ENCODE measurements around the gene RNF31. TPM values are rescaled to one million over a fixed set of nuclear protein-coding genes. Genes with fewer than 3 reads are reported as not detected.
A peak's percentile ranks its signal among the peaks of the same experiment; 100 is the strongest.

Gene RNF31
- 10 to 100 TPM; 19.0 to 38.9 (median 32.0) TPM for total RNA-seq

DNA sequence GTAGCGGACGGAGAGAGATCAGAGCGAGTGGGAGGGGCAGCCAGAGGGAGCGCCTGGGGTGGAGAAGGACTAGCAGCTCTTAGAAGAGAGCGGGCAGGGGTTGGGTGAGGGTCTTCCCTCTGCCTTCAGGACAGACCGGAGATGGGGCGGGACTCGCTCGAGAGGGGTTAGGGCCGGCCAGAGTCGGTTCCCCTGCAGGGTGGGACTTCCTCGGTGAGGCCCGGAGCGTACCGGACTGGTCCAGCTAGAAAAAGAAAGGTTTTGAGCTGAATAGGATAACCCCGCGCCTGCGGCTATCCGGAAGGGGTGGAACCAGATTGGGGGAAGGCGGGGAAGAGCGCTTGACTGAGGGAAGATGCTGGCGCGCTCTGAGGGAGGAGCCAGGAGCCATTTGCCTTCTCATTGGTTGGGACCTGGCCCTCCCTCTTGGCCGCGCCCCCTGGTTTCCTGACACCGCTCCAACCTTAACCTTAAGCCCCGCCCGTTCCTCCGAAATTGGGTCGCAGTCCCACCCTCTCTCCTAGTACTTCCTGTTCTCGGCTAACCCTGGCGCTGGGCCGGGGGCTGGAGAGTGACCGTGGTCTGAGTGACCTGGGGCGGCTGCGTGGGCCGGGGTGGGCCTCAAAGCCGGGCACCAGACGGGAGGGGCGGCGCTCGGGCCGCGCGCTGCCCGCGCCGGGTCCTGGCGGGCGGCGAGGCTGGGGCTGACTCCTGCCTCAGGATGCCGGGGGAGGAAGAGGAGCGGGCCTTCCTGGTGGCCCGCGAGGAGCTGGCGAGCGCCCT is at the start of gene RNF31:
Gene RNF31 (plus strand): TSS at position 521 of the 783 bp plus-strand sequence. CDS start 201 bp downstream, at position 722.
- TF ChIP-seq POLR2A (IDR thresholded peaks at IDR 0.05) (peak; percentile 25 to 47), POLR2AphosphoS5 (IDR thresholded peaks at IDR 0.05) (peak; percentile 81), EP300 (IDR thresholded peaks at IDR 0.05) (no peak)
- TF ChIP-seq, protein P1, sequence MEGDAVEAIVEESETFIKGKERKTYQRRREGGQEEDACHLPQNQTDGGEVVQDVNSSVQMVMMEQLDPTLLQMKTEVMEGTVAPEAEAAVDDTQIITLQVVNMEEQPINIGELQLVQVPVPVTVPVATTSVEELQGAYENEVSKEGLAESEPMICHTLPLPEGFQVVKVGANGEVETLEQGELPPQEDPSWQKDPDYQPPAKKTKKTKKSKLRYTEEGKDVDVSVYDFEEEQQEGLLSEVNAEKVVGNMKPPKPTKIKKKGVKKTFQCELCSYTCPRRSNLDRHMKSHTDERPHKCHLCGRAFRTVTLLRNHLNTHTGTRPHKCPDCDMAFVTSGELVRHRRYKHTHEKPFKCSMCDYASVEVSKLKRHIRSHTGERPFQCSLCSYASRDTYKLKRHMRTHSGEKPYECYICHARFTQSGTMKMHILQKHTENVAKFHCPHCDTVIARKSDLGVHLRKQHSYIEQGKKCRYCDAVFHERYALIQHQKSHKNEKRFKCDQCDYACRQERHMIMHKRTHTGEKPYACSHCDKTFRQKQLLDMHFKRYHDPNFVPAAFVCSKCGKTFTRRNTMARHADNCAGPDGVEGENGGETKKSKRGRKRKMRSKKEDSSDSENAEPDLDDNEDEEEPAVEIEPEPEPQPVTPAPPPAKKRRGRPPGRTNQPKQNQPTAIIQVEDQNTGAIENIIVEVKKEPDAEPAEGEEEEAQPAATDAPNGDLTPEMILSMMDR (IDR thresholded peaks at IDR 0.05), result no peak
- WGBS, 2 donors (ENCODE audit: low coverage in 1 of 2), result 0% methylated on average over 20 of the region's 57 CpGs
- no peaks in the 10 kb centered on the region for H3K9me3 ChIP-seq

DNA sequence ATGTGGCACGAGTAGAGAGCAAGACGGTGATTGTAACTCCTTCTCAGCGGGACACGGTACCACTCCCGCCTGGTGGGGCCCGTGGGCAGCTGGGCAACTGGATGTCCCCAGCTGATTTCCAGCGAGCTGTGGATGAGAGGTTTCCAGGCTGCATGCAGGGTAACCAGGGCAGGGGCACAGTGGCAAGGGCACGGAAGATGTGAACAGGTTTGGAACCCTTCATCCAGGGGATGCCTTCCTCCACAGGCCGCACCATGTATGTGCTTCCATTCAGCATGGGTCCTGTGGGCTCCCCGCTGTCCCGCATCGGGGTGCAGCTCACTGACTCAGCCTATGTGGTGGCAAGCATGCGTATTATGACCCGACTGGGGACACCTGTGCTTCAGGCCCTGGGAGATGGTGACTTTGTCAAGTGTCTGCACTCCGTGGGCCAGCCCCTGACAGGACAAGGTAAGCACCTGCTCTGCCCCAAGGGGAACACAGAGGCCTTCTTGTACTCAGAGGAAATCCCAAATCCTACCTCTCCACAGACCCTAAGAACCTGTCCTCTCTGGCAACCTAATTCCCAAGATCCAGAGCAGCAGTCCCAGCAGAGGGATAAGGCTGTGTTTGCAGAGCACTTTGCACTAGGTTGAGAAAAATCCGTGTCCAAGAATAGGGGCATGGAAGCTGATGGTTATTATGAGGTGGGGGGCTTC is 48.9 kb upstream of the RNF31 start:
- H3K36me3 ChIP-seq, result peaks cover 0 to 42% of the 10 kb centered on the region in 2 donors

More for the DNA sequence above, at the start of gene RNF31:
- peak within 1 kb of the TSS; percentile 69 to 92 for H3K4me3 ChIP-seq
- peaks cover 0 to 68% (median 22%) of the 10 kb centered on the region in 3 donors for H3K4me1 ChIP-seq
- H3K27me3 ChIP-seq, result no peaks in the 10 kb centered on the region
- H3K36me3 ChIP-seq, result peaks cover 0 to 38% of the 10 kb centered on the region in 2 donors
- peak; percentile 96 for ATAC-seq
- H3K27ac ChIP-seq, result peak within 1 kb of the TSS; percentile 78 to 98 (median 91)

DNA sequence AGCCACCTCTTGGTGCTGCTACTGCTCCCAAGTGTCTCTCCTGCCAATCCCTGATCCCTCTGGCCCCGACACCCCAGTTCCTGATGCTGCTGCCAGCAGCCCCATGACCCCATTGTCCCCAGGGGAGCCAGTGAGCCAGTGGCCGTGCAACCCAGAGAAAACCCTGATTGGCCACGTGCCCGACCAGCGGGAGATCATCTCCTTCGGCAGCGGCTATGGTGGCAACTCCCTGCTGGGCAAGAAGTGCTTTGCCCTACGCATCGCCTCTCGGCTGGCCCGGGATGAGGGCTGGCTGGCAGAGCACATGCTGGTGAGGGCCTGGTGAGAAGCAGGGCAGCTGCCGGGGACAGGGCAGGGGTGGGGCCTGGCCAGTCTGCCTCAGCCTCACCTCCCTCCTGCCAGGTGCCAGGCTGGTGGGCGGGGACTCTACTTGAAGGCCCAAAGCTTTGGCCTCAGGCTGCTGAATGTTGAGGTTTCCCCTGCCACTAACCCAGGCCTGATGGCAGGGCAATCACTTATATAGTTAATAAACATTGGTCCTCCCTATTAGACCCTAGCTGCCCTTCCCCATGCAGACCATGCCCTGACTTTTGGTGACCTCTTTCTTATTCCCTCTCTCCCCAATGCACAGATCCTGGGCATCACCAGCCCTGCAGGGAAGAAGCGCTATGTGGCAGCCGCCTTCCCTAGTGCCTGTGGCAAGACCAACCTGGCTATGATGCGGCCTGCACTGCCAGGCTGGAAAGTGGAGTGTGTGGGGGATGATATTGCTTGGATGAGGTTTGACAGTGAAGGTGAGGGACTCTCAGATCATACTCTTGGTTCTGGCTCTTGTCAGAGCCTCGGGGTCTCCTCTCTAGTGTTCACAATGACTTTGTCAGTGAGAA is 48.1 kb upstream of the RNF31 start:
- WGBS, 2 donors (ENCODE audit: low coverage in 1 of 2), result no CpG with 5 or more reads among the region's 17 CpGs
- Histone ChIP-seq H3K4me3 (no peak overlapping the region), H3K9me3 (no peaks in the 10 kb centered on the region), H3K27ac (no peak overlapping the region), H3K36me3 (peaks cover 0 to 50% of the 10 kb centered on the region in 2 donors), H3K27me3 (no peaks in the 10 kb centered on the region), H3K4me1 (peaks cover 0 to 17% (median 8%) of the 10 kb centered on the region in 3 donors)
- TF ChIP-seq, protein P1 (IDR thresholded peaks at IDR 0.05), result no peak
- TF ChIP-seq EP300 (IDR thresholded peaks at IDR 0.05), result no peak
- no peak for TF ChIP-seq POLR2AphosphoS5 (IDR thresholded peaks at IDR 0.05)
- no peak for TF ChIP-seq POLR2A (IDR thresholded peaks at IDR 0.05)
- no peak for ATAC-seq

More for the DNA sequence above, 48.9 kb upstream of the RNF31 start:
- Histone ChIP-seq H3K27me3 (no peaks in the 10 kb centered on the region), H3K4me1 (peaks cover 0 to 25% (median 8%) of the 10 kb centered on the region in 3 donors), H3K4me3 (no peak overlapping the region), H3K9me3 (no peaks in the 10 kb centered on the region), H3K27ac (no peak overlapping the region)
- no peak for ATAC-seq
- no peak for TF ChIP-seq POLR2A (IDR thresholded peaks at IDR 0.05)
- TF ChIP-seq POLR2AphosphoS5 (IDR thresholded peaks at IDR 0.05), result no peak
- TF ChIP-seq EP300 (IDR thresholded peaks at IDR 0.05), result no peak
- TF ChIP-seq, protein P1 (IDR thresholded peaks at IDR 0.05), result no peak
- 83 to 98% methylated on average over 1 to 6 of the region's 16 CpGs for WGBS, 2 donors (ENCODE audit: low coverage in 1 of 2)

DNA sequence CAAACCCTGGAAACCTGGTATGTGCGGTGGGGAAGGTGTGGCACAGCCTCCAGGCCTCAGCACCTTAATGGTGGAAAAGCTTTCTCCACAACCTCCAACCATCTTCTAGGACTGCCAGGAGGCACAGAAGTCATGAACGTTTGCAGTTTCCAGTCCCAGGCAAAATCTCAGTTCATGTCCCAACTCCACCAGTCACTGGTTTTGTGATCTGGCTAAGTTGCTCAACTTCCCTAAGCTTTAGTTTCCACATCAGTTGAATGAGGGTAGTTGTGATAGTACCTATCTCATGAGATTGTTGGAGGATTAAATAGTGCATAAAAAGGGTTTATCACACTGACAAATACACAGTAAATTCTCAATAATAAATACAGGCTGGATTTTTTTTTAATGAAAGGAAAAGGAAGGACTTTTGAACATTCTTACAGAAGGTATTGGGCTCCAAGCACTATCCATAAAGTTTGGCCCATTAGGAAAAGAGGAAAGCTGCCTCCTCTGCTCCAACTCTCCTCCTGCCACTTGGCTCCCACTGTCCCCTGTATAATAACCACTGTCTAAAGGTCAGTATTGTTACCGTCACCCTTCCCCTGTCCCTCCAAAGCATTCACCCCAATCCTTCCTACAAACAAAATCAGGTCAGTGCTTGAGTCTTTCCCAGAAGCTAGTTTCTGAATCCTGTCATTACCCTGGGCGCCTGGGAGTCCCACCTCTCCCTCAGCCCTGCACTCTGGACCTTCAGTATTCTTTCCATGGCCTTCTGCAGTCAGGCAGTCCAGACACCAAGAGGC is 46.9 kb upstream of the RNF31 start:
- TF ChIP-seq POLR2AphosphoS5 (IDR thresholded peaks at IDR 0.05) (no peak), EP300 (IDR thresholded peaks at IDR 0.05) (no peak), POLR2A (IDR thresholded peaks at IDR 0.05) (no peak)
- TF ChIP-seq, protein P1 (IDR thresholded peaks at IDR 0.05), result no peak
- Histone ChIP-seq H3K4me3 (no peak overlapping the region), H3K27ac (no peak overlapping the region), H3K9me3 (no peaks in the 10 kb centered on the region), H3K36me3 (peaks cover 0 to 54% of the 10 kb centered on the region in 2 donors), H3K27me3 (no peaks in the 10 kb centered on the region), H3K4me1 (peaks cover 0 to 5% (median 2%) of the 10 kb centered on the region in 3 donors)
- 83 to 100% methylated on average over 1 to 3 of the region's 4 CpGs for WGBS, 2 donors (ENCODE audit: low coverage in 1 of 2)
- ATAC-seq, result no peak

Measured in gastroesophageal sphincter (tissue), 4 donors.